ENCODE measurements around the gene MYLK3.
"Not testable (repeated sequence)": the region's sequence is repeated elsewhere in the genome, so short reads cannot be mapped to it uniquely, and the experiment has no call there.

Gene MYLK3

GRCh38 chr16:46747777-46748651, at the start of gene MYLK3:
TSS of gene MYLK3 (minus strand) at chr16:46748344. CDS start at chr16:46748193, 151 bp downstream.
- no peak for DNase-seq

GRCh38 chr16:46797501-46797900, 49.4 kb upstream of the MYLK3 start:
- no peak for DNase-seq

GRCh38 chr16:46796764-46797269, 48.7 kb upstream of the MYLK3 start:
- no peak for DNase-seq

DNA sequence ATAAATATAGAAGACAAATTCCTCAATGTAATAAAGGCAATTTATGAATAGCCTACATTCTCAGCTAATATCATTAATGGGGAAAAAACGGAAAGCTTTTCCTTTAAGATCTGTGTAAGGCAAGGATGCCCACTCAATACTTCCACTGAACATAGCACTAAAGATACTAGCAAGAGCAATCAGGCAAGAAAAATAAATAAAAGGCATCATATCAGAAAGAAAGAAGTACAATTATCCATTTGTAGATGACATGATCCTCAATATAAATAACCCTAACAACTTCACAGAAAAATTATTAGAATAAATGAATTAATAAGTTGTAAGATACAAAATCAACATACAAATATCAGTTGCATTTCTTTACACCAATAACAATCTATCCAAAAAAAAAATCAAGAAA, 45.7 kb upstream of the MYLK3 start:
- DNase-seq: no peak

DNA sequence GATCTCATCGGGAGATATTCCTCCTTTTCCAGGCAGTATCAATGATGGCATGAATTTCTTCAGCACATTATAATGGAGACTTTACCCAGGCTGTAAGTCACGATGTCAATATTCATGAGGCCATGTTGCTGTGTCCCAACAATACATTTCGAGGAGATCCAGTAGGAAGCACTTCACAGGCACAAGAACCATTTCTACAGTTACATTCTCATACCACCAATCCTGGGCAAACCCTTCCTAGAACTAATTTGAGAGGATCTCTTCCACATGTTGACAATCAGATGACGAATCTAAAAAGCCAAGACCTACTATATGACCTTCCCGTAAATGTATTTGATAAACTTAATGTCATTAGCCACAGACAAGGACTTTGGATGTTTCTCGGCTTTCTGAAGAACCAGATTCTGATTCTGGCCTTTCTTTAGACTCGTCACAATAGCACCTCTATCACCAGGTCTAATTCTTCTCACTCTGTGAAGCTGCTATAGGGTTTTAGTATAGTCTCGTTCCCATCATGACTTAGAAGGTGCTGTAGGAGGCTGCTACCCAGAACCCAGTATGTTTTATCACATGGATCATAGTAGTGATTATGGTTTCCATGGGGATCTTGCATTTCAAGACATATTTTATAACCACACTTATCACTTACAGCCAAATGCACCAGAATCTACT, 42.6 kb upstream of the MYLK3 start:
- no peak for DNase-seq

- DNase-seq: peak; percentile 83 to 90
Observed at GRCh38 chr16:46789499-46790414, 41.6 kb upstream of the MYLK3 start.

DNA sequence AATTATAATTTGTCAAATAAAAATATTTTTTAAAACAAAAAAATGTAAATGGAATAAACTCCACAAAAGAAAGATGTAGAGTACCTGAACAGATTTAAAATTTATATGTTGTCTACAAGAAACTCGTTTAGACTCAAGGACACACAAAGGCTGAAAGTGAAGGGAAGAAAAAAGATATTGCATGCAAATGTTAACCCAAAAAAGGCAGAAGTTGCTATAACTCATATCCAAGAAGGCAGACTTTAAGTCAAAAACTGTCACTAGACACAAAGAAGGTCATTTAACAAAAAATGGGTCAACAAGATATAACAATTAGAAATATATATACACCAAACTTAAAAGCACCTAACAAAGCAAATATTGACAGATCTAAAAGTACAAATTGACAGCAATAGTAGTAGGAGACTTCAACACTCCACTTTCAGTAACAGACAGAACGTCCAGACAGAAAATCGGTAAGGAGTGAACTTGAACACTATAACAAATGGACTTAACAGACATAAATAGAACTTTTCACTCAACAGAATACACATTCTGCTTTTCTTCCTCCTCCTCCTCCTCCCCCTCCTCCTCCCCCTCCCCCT, 40.8 kb upstream of the MYLK3 start:
- no peak for DNase-seq

- DNase-seq: peak in 1 of 2 donors; percentile 11
Observed at GRCh38 chr16:46787909-46788308, 39.8 kb upstream of the MYLK3 start.

GRCh38 chr16:46785076-46785845, 37.1 kb upstream of the MYLK3 start:
- no peak for DNase-seq

DNA sequence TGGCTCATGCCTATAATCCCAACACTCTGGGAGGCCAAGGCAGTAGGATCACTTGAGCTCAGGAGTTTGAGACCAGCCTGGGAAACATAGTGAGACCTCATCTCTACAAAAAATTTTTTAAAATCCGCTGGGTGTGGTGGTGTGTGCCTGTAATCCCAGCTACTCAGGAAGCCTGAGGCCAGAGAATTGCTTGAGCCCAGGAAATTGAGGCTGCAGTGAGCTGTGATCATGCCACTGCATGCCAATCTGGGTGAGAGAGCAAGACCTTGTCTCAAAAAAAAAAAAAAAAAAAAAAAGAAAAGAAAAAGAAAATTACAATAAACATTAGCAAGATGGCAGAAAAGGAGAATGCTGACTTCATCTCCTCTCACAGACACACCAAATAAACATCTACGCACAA, 36.4 kb upstream of the MYLK3 start:
- not testable (repeated sequence) for DNase-seq

GRCh38 chr16:46783800-46784199, 35.7 kb upstream of the MYLK3 start:
- no peak for DNase-seq

DNA sequence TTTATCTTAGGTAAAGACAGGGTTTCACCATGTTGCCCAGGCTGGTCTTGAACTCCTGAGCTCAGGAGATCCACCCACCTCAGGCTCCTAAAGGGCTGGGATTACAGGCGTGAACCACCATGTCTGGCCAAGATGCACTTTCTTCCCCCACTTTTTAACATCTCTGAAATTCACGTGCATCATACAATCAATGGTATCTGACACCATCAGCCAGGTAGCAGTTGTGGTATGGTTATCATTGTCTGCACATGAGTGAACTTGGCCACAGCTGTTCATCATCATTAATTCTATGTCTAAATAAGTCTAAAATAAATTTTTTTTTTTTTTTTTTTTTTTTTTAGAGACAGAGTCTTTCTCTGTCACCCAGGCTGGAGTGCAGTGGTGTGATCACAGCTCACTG, 34.2 kb upstream of the MYLK3 start:
- no peak for DNase-seq

DNA sequence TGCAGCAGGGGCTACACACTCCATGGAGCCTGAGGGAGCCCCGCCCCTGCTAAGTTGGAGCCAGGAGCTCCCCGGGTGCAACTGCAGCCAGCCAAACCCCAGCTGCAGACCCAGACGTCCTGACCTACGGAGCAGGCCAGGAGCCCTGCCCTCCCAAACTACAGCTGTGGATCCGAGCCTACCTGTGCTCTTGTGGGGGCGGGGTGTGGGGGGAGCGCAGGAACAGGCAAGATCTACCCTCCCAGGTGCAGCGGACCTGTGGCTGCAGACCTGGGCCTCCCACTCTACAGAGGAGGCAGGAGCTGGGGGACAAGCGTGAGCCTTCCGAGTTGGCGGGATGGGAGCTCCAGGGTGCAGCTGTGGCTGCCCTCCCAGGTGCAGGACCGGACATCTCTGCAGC, 29.7 kb upstream of the MYLK3 start:
- no peak for DNase-seq

- no peak for DNase-seq
Observed at GRCh38 chr16:46775214-46775613, 27.1 kb upstream of the MYLK3 start.

GRCh38 chr16:46774743-46775177, 26.6 kb upstream of the MYLK3 start:
- no peak for DNase-seq

DNA sequence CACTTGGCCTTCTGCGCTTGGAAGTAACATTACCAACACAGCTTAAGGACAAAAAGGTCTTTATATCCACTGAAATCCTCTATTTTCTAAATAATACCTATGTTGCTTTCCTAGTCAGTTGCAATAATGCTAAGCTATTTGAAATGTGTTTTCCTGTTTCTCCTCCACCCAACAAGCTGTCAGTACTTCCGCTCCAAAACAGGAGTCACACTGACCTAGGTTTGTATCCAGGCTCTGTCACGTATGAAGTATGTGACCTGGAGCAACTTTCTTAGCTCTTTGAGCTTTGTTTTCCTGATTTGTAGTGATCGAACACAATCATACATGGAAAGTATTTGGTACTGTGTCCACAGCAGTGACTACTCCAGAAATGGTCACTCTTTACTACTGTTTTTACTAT, 24.3 kb upstream of the MYLK3 start:
- DNase-seq: no peak

GRCh38 chr16:46768809-46769208, 20.7 kb upstream of the MYLK3 start:
- DNase-seq: no peak

DNA sequence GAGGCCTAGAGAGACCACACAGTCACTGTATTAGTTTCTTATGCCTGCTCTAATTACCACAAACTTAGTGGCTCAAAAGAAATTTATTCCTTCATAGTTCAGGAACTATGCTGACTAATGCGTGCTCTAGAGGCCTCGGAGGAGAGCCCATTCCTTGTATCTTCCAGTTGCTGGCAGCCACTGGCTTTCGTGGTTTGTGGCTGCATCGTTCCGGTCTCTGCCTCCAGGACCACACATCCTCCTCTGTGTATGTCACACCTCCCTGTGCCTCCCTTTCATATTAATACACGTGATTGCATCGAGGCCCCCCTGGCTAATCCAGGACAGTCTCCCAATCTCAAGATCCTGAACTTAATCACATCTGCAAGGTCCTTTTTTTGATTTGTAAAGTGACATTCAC, 16.9 kb upstream of the MYLK3 start:
- no peak for DNase-seq

DNA sequence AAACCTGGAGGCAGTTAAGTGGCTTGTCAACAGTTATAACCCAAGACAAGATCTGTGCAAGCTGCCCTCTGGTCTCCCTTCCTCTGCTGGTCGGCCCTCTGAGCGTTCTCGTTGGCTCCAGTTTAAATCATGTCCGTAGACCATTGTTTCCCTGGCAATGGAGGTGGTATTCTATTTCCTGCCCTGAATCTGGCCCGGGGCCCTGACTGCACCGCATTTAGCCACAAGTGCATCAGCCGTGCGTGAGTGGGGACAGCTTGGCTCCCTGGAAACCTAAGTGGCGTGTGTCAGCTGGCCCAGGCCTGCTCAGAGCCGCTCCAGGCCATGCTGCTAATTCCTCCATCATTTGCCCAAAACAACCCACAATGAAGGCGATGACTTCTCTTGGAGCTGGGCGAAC, 15.0 kb upstream of the MYLK3 start:
- no peak for DNase-seq

GRCh38 chr16:46762583-46762982, 14.4 kb upstream of the MYLK3 start:
- DNase-seq: no peak

DNA sequence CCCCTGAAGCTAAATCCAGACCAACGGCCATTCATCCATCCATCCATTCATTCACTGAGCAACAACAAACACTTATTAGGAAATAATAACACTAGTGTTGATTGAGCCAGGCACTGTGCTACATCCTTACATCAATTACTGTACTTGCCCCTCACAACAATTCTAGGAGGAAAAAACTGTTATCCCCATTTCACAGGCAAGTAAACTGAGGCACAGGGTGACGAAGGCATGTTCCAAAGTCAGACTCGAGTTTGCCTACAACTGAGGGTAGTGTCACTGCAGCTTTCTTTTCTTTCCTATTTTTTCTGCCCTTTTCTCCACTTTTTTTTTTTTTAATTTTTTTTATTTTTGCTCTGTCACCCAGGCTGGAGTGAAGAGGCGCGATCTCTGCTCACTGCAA, 11.2 kb upstream of the MYLK3 start:
- no peak for DNase-seq

Measured in CD4-positive, alpha-beta T cell treated with Interferon alpha-2 for 1 hour (primary cell).